SU-DHL-6 (cell line): ENCODE results near the gene ECHDC3.

ENCODE experiments used
- H2AFZ ChIP-seq: fragments of 200-600 bp; sonication (generic); 2 replicates; pipeline ENCODE4 v1.6.1; 2014; ENCODE audit warnings: low read depth, mild to moderate bottlenecking, moderate library complexity, mixed read lengths, antibody characterized with exemption, low read length; ENCODE audit not compliant: severe bottlenecking
- H3F3A ChIP-seq: fragments of 200-600 bp; shearing (Covaris generic); 2 replicates; pipeline ENCODE4 v1.6.0; 2016; ENCODE audit warnings: antibody characterized with exemption, mild to moderate bottlenecking; ENCODE audit not compliant: insufficient read depth
- H3K27ac ChIP-seq: fragments of 200-600 bp; sonication (generic); 2 replicates; pipeline ENCODE4 v1.5.1; 2016; ENCODE audit warnings: low read depth, mild to moderate bottlenecking, low read length, moderate library complexity, mixed read lengths
- H3K27me3 ChIP-seq: fragments of 200-600 bp; sonication (generic), shearing (Covaris generic); 2 replicates; pipeline ENCODE4 v1.6.0; 2014; ENCODE audit warnings: mild to moderate bottlenecking, low read length
- H3K36me3 ChIP-seq: fragments of 200-600 bp; sonication (generic); 2 replicates; pipeline ENCODE4 v1.6.1; 2014; ENCODE audit warnings: mild to moderate bottlenecking, low read length, mixed read lengths
- H3K4me2 ChIP-seq: fragments of 300-600, 200-600 bp; shearing (Covaris generic), sonication (generic); 2 replicates; pipeline ENCODE4 v1.6.0; 2014; ENCODE audit warnings: low read length, low read depth, mild to moderate bottlenecking; ENCODE audit not compliant: poor library complexity, severe bottlenecking
- H3K4me3 ChIP-seq: fragments of 200-600 bp; sonication (generic); 2 replicates; pipeline ENCODE4 v1.5.1; 2014; ENCODE audit warnings: antibody characterized with exemption, low read length, mild to moderate bottlenecking, mixed read lengths; ENCODE audit not compliant: insufficient read depth, poor library complexity, severe bottlenecking
- H3K79me2 ChIP-seq: fragments of 200-600 bp; sonication (generic); 2 replicates; pipeline ENCODE4 v1.6.1; 2014; ENCODE audit warnings: mild to moderate bottlenecking, low read length, moderate library complexity; ENCODE audit not compliant: insufficient read depth
- H3K9ac ChIP-seq: fragments of 200-600 bp; sonication (generic); 2 replicates; pipeline ENCODE4 v1.7.0; 2014; ENCODE audit warnings: mild to moderate bottlenecking, low read length
- H3K9me2 ChIP-seq: fragments of 200-600 bp; sonication (generic); replicated peaks from 2 replicates; pipeline ENCODE4 v1.6.1; 2014; ENCODE audit warnings: low read length; ENCODE audit not compliant: insufficient read depth
- H3K9me3 ChIP-seq: fragments of 200-600 bp; sonication (generic); 2 replicates; pipeline ENCODE4 v1.6.1; 2014; ENCODE audit warnings: low read length, mixed read lengths; ENCODE audit not compliant: insufficient read depth
- H4K20me1 ChIP-seq: fragments of 200-600 bp; sonication (generic); 2 replicates; pipeline ENCODE4 v1.6.1; 2014; ENCODE audit warnings: low read depth, mild to moderate bottlenecking, antibody characterized with exemption, low read length, moderate library complexity, mixed read lengths
- CTCF ChIP-seq: fragments of 200-600 bp; sonication (generic); IDR thresholded peaks from one replicate; pipeline ENCODE4 v1.5.1; 2017; ENCODE audit warnings: antibody characterized with exemption, mild to moderate bottlenecking, low read length, moderate library complexity; ENCODE audit not compliant: insufficient read depth, poor library complexity, severe bottlenecking
- EZH2phosphoT487 ChIP-seq: fragments of 200-600 bp; sonication (generic), shearing (Covaris generic); conservative IDR thresholded peaks from 2 replicates; pipeline ENCODE4 v1.6.1; 2018; ENCODE audit warnings: mild to moderate bottlenecking, antibody characterized with exemption, low read length, moderate library complexity, mixed read lengths

ECHDC3 gene

DNA sequence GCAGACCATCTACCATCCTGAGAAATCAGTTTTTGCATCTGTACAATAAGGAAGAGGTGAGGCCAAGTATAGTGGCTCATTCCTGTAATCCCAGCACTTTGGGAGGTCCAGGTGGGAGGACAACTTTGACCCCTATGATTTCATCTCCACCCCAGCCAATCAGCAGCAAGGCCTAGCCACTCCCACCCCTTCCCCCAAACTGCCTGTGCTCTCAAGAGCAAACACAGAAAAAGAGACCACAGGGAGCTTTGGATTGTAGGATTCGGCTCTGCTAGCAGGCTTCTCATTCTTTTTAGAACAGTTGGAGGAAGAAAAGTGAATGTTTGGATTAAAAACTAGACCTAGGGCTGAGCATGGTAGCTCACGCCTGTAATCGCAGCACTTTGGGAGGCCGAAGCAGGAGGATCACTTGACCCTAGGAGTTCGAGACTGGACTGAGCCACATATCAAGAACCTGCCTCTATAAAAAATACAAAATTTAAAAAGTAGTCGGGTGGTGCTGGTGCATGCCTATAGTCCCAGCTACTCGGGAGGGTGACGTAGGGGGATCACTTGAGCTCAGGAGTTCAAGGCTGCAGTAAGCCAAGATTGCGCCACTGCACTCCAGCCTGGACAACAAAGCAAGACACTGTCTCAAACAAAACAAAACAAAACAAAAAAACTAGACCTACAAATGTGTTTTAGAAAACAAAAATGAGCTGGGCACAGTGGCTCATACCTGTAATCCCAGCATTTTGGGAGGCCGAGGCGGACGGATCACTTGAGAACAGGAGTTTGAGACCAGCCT lies 55.9 kb downstream of the ECHDC3 start:
- H3K36me3 ChIP-seq: no peaks in the 10 kb centered on the region
- H4K20me1 ChIP-seq: no peaks in the 10 kb centered on the region
- H3K9ac ChIP-seq: no peak overlapping the region
- no peaks in the 10 kb centered on the region for H3K9me3 ChIP-seq
- H3F3A ChIP-seq: no peaks in the 10 kb centered on the region
- H3K4me3 ChIP-seq: no peak overlapping the region
- H2AFZ ChIP-seq: no peak overlapping the region
- no peak overlapping the region for H3K4me2 ChIP-seq
- TF ChIP-seq CTCF: no peak
- TF ChIP-seq EZH2phosphoT487: no peak
- H3K9me2 ChIP-seq: no peaks in the 10 kb centered on the region
- H3K27ac ChIP-seq: no peak overlapping the region
- no peaks in the 10 kb centered on the region for H3K79me2 ChIP-seq
- H3K27me3 ChIP-seq: no peaks in the 10 kb centered on the region

DNA sequence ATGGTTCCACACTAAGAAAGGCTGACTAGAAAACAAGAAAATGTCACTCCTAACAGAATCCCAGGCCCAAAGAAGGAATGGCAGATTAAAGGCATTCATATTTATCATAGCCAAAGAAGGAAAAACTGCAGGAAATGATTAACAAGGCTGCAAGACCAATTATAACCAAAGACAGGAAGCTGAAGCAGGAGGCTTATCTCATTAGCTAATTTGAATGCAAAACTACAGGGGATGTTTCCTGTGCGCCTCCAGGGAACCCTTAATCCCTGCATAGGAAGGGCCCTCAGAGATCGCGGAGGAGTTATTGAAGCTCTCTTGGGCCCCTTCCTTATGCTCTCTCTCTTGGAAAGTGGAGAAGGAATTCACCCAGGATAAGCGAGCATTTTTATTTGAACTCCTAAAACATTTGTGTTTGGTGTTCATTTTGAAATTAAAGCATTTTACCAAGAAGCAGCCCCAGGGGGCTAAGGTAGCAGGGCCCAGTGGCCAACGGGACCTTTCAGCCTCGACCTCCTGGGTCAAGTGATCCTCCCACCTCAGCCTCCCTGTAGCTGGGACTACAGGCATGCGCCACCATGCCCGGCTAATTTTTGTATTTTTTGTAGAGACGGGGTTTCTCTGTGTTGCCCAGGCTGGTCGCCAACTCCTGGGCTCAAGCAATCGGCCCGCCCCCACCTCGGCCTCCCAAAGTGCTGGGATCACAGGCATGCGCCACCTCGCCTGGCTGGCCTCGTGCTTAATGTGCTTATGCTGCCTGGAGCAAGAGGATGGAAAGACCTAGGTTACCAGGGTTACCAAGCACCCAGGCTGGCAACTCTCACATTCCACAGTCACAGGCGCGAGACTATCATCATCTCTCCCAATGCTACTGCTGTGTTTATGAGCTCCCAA lies 56.9 kb downstream of the ECHDC3 start:
- no peak overlapping the region for H3K4me2 ChIP-seq
- no peaks in the 10 kb centered on the region for H3K9me2 ChIP-seq
- H2AFZ ChIP-seq: no peak overlapping the region

DNA sequence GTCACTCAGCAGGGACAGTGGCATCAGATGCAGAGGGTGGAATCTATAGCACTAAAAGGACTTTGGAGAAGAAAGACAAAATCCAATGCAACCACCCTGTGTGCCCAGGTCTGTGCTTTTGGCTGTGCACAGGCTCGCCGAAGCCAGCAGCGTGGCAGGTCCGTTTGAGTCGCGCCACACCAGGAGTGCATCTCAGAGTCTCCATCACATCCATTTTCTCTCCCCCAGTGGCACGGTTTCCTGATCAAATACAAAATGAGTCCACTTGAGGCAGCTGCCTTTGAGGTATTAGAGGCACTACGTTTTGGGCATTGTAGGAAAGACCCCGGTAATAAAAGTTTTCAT lies 57.5 kb downstream of the ECHDC3 start:
- TF ChIP-seq CTCF (no peak), EZH2phosphoT487 (no peak)
- no peaks in the 10 kb centered on the region for H3K9me3 ChIP-seq

More for the DNA sequence above, 56.9 kb downstream of the ECHDC3 start:
- no peaks in the 10 kb centered on the region for H3K27me3 ChIP-seq
- H3K9me3 ChIP-seq: no peaks in the 10 kb centered on the region
- H3F3A ChIP-seq: no peaks in the 10 kb centered on the region
- no peaks in the 10 kb centered on the region for H3K79me2 ChIP-seq
- no peak for TF ChIP-seq CTCF
- TF ChIP-seq EZH2phosphoT487: no peak
- no peak overlapping the region for H3K9ac ChIP-seq
- H3K27ac ChIP-seq: no peak overlapping the region
- no peak overlapping the region for H3K4me3 ChIP-seq
- no peaks in the 10 kb centered on the region for H4K20me1 ChIP-seq
- H3K36me3 ChIP-seq: no peaks in the 10 kb centered on the region

More for the DNA sequence above, 57.5 kb downstream of the ECHDC3 start:
- H3K27me3 ChIP-seq: no peaks in the 10 kb centered on the region
- H3K9ac ChIP-seq: no peak overlapping the region
- no peak overlapping the region for H3K4me2 ChIP-seq
- no peak overlapping the region for H3K4me3 ChIP-seq
- no peaks in the 10 kb centered on the region for H3K36me3 ChIP-seq
- no peaks in the 10 kb centered on the region for H3K9me2 ChIP-seq
- no peaks in the 10 kb centered on the region for H3F3A ChIP-seq
- H4K20me1 ChIP-seq: no peaks in the 10 kb centered on the region
- H3K79me2 ChIP-seq: no peaks in the 10 kb centered on the region
- no peak overlapping the region for H2AFZ ChIP-seq
- H3K27ac ChIP-seq: no peak overlapping the region
